Measurements from ENCODE around the gene USE1. TPM values are rescaled to one million over a fixed set of nuclear protein-coding genes. Genes with fewer than 3 reads are reported as not detected.
A peak's percentile ranks its signal among the peaks of the same experiment; 100 is the strongest.

USE1 gene
- total and polyA plus RNA-seq, 9 of the 15 experiments (the other 6 are each of a cell fraction or from before 2014, with no cell fraction given), result 17.3 to 52.4 (median 34.0) TPM

DNA sequence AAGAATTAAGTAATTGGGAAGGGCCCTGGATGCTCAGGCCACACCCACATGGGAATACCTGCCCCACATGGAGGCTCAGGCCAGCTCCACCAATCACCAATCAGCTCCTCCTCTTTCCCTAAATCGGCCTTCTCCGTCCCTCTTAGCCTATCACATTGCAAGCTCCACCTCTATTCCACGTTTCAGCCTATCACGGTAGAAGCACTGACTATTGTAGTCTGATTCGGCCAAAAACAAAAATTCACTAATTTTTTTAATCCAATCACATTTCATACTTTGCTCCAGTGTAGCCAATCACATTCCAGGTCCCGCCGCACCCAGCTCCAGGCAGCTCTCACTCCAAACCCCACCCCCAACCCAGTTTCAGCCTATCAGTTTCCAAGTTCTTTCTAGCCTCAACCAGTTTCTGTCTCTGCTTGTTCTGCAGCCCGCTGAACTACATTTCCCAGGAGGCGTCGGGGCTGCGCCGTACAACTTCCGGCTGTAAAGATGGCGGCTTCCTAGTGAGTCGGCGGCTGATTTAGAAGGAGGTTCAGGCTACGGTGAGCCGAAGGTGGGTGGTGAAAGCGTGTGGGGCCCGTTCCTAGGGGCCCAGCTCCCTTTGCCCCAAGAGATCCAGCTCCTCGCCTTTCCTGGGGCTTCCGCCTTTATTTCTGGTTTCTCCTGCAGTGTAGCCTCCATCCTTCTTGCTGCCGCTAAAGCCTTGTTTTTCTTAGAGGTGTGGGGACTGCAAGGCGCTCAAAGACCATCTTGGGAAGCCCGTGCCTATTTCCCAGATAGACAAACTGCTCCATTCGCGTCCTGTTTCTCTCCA is 52.0 kb downstream of the USE1 start, which contains the start of gene BABAM1 (continued):
- TF ChIP-seq, protein P1, sequence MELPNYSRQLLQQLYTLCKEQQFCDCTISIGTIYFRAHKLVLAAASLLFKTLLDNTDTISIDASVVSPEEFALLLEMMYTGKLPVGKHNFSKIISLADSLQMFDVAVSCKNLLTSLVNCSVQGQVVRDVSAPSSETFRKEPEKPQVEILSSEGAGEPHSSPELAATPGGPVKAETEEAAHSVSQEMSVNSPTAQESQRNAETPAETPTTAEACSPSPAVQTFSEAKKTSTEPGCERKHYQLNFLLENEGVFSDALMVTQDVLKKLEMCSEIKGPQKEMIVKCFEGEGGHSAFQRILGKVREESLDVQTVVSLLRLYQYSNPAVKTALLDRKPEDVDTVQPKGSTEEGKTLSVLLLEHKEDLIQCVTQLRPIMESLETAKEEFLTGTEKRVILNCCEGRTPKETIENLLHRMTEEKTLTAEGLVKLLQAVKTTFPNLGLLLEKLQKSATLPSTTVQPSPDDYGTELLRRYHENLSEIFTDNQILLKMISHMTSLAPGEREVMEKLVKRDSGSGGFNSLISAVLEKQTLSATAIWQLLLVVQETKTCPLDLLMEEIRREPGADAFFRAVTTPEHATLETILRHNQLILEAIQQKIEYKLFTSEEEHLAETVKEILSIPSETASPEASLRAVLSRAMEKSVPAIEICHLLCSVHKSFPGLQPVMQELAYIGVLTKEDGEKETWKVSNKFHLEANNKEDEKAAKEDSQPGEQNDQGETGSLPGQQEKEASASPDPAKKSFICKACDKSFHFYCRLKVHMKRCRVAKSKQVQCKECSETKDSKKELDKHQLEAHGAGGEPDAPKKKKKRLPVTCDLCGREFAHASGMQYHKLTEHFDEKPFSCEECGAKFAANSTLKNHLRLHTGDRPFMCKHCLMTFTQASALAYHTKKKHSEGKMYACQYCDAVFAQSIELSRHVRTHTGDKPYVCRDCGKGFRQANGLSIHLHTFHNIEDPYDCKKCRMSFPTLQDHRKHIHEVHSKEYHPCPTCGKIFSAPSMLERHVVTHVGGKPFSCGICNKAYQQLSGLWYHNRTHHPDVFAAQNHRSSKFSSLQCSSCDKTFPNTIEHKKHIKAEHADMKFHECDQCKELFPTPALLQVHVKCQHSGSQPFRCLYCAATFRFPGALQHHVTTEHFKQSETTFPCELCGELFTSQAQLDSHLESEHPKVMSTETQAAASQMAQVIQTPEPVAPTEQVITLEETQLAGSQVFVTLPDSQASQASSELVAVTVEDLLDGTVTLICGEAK (IDR thresholded peaks at IDR 0.05), result peak; percentile 95
- TF ChIP-seq, protein P1 (CRISPR knock-in tag; IDR thresholded peaks at IDR 0.05), result no peak
- no peak for TF ChIP-seq BRF1 (IDR thresholded peaks at IDR 0.05; ENCODE audit: borderline replicate concordance, extremely low read depth, insufficient read length)
- no peak for TF ChIP-seq HNRNPL (IDR thresholded peaks at IDR 0.05; ENCODE audit: low read depth, low read length)
- TF ChIP-seq GATA2 (CRISPR knock-in tag; IDR thresholded peaks at IDR 0.05), result no peak
- peak; percentile 71 for TF ChIP-seq RBBP5 (IDR thresholded peaks at IDR 0.05; ENCODE audit: borderline replicate concordance, insufficient read depth, low read length, poor library complexity, severe bottlenecking)
- 0 out of 2 replicates have a peak, but pooled peaks have one; percentile 9 for TF ChIP-seq ZFX (CRISPR knock-in tag; IDR thresholded peaks at IDR 0.05)
- TF ChIP-seq ZNF699 (CRISPR knock-in tag; IDR thresholded peaks at IDR 0.05; ENCODE audit: insufficient replicate concordance), result no peak
- no peak for TF ChIP-seq PPARD (CRISPR knock-in tag; IDR thresholded peaks at IDR 0.05)
- no peak for TF ChIP-seq IFI16 (CRISPR knock-in tag; IDR thresholded peaks at IDR 0.05)
- TF ChIP-seq HMG20B (CRISPR knock-in tag; IDR thresholded peaks at IDR 0.05), result no peak
- TF ChIP-seq, protein P2, sequence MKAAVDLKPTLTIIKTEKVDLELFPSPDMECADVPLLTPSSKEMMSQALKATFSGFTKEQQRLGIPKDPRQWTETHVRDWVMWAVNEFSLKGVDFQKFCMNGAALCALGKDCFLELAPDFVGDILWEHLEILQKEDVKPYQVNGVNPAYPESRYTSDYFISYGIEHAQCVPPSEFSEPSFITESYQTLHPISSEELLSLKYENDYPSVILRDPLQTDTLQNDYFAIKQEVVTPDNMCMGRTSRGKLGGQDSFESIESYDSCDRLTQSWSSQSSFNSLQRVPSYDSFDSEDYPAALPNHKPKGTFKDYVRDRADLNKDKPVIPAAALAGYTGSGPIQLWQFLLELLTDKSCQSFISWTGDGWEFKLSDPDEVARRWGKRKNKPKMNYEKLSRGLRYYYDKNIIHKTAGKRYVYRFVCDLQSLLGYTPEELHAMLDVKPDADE (conservative IDR thresholded peaks at IDR 0.05; ENCODE audit: control insufficient read depth, low read depth, low read length), result peak; percentile 84
- TF ChIP-seq ZNF76 (CRISPR knock-in tag; IDR thresholded peaks at IDR 0.05; ENCODE audit: borderline replicate concordance), result 0 out of 2 replicates have a peak, but pooled peaks have one; percentile 48
- TF ChIP-seq HNRNPH1 (optimal IDR thresholded peaks at IDR 0.05; ENCODE audit: low read depth, low read length), result no peak
- TF ChIP-seq HDAC8 (tag; IDR thresholded peaks at IDR 0.05), result no peak

All from K562 (cell line).